Ectodermal cell (in vitro differentiated cells): Measurements from ENCODE around the gene LY6G6F.

ENCODE experiments used
- H3K27ac ChIP-seq: 2 replicates; pipeline ENCODE4 v1.7.0; 2013; ENCODE audit warnings: mild to moderate bottlenecking, low read depth, low read length; ENCODE audit not compliant: insufficient read depth, poor library complexity, severe bottlenecking
- H3K27me3 ChIP-seq: 2 replicates; pipeline ENCODE4 v1.7.0; 2013; ENCODE audit warnings: mild to moderate bottlenecking, low read length; ENCODE audit not compliant: insufficient read depth, control insufficient read depth, poor library complexity, severe bottlenecking
- H3K36me3 ChIP-seq: one replicate; pipeline ENCODE4 v1.7.0; 2013; ENCODE audit warnings: low read length; ENCODE audit not compliant: control insufficient read depth, insufficient read depth
- H3K4me1 ChIP-seq: one replicate; pipeline ENCODE4 v1.7.0; 2013; ENCODE audit warnings: low read length; ENCODE audit not compliant: control insufficient read depth, insufficient read depth
- H3K4me3 ChIP-seq: 2 replicates; pipeline ENCODE4 v1.7.0; 2013; ENCODE audit warnings: low read depth, low read length, control low read depth; ENCODE audit not compliant: insufficient read depth
- H3K9me3 ChIP-seq: 2 replicates; pipeline ENCODE4 v1.7.0; 2013; ENCODE audit warnings: mild to moderate bottlenecking, low read length, moderate library complexity; ENCODE audit not compliant: control insufficient read depth
- WGBS, 2 experiments: methylation state at CpG; one replicate each; pipeline ENCODE4 v1.1.7; 2013; ENCODE audit warnings: missing lambda C conversion rate in 2 of 2; 5-methylcytosine and 5-hydroxymethylcytosine counted together

The LY6G6F gene

DNA sequence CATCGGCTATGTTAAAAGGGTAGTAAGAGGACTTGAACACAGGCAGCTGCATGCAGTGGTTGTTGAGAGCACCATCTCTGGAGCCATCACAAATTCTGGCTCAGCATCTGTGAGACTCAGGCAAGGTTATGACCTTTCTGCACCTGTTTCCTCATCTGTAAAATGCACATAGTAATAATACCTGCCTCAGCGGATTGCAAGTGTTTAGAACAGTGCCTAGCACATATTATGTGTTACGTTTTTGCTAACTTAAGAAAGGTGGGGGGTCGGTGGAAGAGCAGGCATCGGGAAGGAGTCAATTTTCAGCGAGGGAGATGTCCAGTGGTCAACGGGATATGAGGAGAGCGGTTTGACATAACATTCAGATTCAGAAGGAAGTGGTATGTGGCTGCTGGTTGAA lies 28.7 kb upstream of the LY6G6F start:
- Histone ChIP-seq H3K27ac (no peak overlapping the region), H3K9me3 (no peaks in the 10 kb centered on the region), H3K4me1 (no peaks in the 10 kb centered on the region), H3K4me3 (no peak overlapping the region), H3K27me3 (peaks cover 22% of the 10 kb centered on the region), H3K36me3 (no peaks in the 10 kb centered on the region)
- 84% methylated on average over 8 of the region's 8 CpGs for WGBS, 2 experiments

DNA sequence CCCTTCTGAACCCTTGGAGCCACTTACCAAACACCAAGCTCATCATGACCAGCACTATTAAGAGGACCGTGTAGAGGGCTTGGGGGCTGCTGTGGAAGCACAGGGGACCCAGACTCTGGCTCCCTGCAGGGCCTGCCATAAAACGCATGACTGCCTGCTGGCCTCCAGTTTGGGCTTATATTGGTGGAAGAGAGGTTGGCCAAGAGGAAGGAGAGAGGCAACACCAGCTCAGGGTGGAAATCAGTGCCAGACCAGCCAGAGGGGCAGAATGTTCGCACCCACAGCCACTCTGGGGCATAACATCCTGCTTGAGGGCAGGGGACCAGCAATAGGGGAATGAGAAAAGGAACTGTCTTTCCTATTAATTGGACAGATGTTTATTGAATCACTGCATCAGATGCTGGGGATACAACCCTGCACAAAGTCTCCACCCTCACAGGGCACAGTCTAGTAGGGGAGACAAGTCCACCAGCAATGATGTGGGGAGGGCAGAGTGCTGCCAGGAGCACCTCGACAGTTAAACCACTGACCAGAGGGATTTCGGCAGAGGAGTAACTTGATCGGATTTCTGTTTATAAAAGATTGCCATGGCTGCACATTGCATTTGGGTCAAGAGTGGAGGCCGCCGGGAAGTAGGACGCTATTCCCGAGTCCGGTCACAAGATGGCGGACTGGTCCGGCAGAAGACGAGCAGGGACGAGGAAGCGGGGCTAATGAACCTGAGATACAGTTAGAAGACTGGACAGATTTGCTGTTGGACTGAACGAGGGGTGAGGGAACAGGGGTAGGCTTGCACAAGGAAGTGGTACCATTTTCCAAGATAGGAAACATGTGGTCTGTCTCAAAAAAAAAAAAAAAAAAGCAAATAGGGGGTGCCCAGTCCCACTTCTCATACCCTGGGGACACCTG lies 26.2 kb upstream of the LY6G6F start, which contains the start of gene LY6G5C:
LY6G5C (minus strand) TSS at position 842 of the 909 bp plus-strand sequence; CDS start at position 148, 694 bp downstream.
- peaks cover 9% of the 10 kb centered on the region for H3K4me1 ChIP-seq
- no peaks in the 10 kb centered on the region for H3K9me3 ChIP-seq
- WGBS, 2 experiments, result 13 to 17% methylated on average over 17 of the region's 17 CpGs
- H3K27ac ChIP-seq, result no peak within 1 kb of the TSS
- peaks cover 22% of the 10 kb centered on the region for H3K27me3 ChIP-seq
- H3K36me3 ChIP-seq, result no peaks in the 10 kb centered on the region
- peak within 1 kb of the TSS; percentile 42 for H3K4me3 ChIP-seq

DNA sequence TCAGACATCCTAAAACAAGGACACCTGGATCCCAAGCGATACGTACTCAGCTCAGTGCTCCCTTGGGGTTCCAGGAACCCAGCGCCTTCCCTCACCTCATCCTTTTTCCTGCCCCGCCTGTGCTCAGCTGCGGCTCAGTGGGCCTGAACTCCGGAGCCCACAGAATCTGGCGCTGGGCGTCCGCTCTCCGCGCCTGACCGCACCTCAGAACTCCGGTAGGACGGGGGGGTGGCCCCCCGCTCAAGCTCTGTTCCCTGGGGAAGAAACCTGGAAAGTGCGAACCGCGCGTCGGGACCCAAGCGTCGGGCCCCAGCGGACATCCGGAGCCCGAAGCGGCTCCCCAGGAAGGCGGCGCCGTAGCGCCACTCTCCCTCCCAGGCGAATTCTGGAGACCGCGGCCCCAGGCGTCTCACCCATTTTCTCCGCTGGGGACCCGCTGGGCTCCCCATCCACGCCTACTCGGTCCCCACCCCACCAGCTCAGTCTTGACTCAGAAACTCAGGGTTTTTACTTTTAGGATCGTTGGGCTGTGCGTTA lies 25.5 kb upstream of the LY6G6F start:
- 2% methylated on average over 40 of the region's 40 CpGs for WGBS, 2 experiments
- peaks cover 9% of the 10 kb centered on the region for H3K4me1 ChIP-seq
- H3K27ac ChIP-seq, result no peak overlapping the region
- no peaks in the 10 kb centered on the region for H3K36me3 ChIP-seq
- H3K9me3 ChIP-seq, result no peaks in the 10 kb centered on the region
- H3K27me3 ChIP-seq, result peaks cover 22% of the 10 kb centered on the region
- H3K4me3 ChIP-seq, result peak overlapping the region; percentile 42

DNA sequence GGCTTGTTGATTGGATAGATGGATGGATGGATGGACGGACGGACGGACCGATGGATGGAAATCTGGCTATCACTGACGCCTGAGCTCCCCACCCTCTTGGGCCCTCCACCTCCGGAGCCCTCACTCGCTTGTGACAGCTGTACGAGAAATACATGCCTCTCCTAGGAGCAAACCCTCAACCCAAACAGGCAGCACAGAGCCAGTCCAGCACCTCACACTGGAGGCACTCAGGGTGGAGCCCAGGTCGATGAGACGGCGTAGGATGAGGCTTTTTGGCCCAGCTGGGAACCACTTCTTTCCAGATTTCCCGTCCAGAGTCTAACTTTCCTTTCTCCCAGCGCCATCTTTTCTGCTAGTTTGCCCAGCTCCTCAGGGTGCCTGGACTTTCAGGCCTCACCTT lies 23.1 kb upstream of the LY6G6F start:
- no peak overlapping the region for H3K27ac ChIP-seq

DNA sequence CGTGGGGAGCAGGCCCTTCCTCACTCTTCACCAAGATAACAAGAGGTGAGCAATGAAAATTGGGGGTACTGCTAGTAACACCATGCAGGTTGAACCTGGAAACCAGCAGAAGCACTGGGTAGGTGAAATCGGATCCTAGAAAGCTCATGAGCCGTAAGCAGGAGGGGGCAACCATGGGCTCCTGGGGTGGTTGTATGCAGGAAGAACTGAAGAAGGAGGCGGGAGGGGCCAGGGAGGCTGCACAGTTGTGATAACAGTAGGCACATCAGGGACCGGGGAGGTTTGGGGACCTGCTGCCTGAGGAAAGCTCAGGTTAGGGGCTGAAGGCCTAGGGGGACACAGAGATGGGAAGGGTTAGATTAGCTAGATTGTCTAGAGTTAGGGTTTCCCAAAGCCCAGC lies 20.2 kb upstream of the LY6G6F start:
- H3K4me1 ChIP-seq, result peaks cover 9% of the 10 kb centered on the region
- peaks cover 18% of the 10 kb centered on the region for H3K36me3 ChIP-seq
- 93 to 95% methylated on average over 5 of the region's 5 CpGs for WGBS, 2 experiments
- no peak overlapping the region for H3K4me3 ChIP-seq
- peaks cover 10% of the 10 kb centered on the region for H3K27me3 ChIP-seq
- H3K27ac ChIP-seq, result no peak overlapping the region
- no peaks in the 10 kb centered on the region for H3K9me3 ChIP-seq

More for the DNA sequence above, 23.1 kb upstream of the LY6G6F start:
- Histone ChIP-seq H3K4me3 (peak overlapping the region; percentile 35), H3K4me1 (peaks cover 9% of the 10 kb centered on the region), H3K36me3 (peaks cover 18% of the 10 kb centered on the region), H3K27me3 (peaks cover 22% of the 10 kb centered on the region), H3K9me3 (no peaks in the 10 kb centered on the region)
- 72 to 73% methylated on average over 13 of the region's 13 CpGs for WGBS, 2 experiments

DNA sequence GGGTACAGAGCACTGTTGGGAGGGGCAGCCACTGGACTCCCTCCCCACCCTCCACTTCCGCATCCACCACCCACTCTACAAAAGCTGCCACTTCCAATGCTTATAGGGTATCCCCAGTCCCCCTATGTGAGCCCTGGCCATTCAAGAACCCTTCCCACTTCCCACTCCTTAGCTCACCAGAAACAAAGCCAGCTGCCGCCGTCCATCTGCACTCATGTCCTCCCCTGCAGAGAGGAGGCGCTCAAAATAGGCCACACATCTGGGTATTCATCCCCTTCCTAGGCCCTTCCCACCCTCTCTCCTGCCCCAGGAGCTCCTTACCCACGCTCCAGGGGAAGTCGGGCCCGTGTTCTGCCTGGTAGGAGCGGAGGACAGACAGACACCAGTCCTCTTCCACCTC lies 19.3 kb upstream of the LY6G6F start:
- WGBS, 2 experiments, result 81% methylated on average over 8 of the region's 8 CpGs
- H3K27me3 ChIP-seq, result peaks cover 2% of the 10 kb centered on the region
- H3K27ac ChIP-seq, result no peak overlapping the region
- H3K36me3 ChIP-seq, result peaks cover 18% of the 10 kb centered on the region
- H3K4me3 ChIP-seq, result no peak overlapping the region
- peaks cover 9% of the 10 kb centered on the region for H3K4me1 ChIP-seq
- H3K9me3 ChIP-seq, result no peaks in the 10 kb centered on the region

DNA sequence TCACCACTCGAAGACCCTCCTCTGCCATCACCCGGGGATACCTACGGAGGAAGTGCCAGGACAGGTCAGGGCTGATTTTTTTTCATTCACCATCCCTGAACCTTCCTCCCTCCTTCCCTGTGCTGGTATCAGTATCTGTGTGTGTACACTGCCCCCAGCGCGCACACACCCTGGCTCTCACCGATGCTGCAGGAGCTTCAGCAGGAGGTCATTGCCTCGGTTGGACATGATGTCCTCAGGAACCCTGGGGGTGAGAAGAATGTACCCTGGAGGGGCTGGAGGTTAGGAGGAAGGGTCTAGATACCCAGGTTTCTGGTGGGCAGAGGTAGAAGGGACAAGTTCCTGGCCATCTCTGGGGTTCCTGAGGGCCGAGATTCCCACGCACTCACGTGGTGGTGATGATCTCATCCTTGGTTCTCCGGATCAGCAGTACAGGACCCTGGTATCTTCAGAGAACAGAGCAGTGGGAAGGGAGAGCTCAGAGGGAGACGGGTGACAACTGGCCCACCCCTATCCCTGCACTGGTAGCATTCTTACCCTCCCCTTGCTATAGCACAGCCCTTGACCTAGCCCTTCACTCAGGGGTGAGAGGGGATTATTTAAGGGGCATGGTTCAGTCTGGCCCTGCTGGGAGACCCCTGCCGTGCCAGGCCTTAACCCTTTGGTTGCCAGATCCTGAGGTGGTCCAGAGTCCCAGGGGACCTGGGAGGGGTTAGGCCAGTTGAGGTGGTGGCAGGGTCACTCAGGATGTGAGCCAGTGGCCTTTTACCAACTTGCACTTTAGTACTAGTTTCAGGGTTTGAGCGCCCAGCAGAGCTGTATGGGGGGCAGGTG lies 18.6 kb upstream of the LY6G6F start:
- Histone ChIP-seq H3K27ac (no peak overlapping the region), H3K4me1 (peaks cover 9% of the 10 kb centered on the region), H3K36me3 (peaks cover 21% of the 10 kb centered on the region), H3K9me3 (no peaks in the 10 kb centered on the region), H3K4me3 (no peak overlapping the region), H3K27me3 (no peaks in the 10 kb centered on the region)
- WGBS, 2 experiments, result 91 to 92% methylated on average over 14 of the region's 14 CpGs

DNA sequence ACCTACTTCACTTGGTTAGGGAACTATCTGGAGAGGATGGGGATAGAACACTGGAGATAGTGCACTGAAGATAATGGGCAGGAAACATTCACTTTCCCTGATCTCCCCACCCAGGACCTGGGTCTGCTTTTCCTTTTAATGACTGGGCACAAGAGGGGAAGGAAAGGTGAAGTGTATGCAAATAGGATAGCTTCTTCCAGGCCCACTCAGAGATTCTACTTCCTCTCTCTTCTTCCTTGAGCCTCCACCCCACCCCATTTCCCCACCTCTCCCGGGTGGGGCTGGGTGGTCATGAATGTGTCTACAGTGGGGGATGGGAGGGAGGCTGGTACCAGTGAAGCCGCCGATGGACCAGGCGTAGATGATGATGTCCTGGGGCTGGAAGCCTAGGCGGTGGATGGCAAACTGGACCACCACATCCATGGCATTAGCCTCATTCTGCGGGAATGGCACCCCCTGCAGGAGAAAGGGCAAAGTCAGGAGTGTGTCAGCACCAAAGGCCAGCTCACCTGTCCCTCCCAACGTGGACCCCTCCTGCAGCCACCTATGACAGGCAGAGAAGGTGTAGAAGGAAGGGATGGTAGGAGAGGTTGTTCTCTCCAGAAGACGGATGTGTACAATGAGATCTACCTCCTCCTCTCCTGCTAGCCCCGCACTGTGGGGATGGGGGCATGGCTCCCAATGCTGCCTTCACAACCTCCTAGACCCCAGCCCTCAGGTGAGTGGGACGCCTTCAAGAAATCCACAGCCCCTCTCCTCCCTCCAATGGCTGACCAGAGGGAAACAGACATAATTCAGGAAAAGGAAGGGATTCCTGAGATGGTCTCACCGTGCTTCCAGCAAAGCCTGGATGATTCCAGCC lies 17.2 kb upstream of the LY6G6F start:
- 84 to 88% methylated on average over 10 to 11 of the region's 11 CpGs for WGBS, 2 experiments

DNA sequence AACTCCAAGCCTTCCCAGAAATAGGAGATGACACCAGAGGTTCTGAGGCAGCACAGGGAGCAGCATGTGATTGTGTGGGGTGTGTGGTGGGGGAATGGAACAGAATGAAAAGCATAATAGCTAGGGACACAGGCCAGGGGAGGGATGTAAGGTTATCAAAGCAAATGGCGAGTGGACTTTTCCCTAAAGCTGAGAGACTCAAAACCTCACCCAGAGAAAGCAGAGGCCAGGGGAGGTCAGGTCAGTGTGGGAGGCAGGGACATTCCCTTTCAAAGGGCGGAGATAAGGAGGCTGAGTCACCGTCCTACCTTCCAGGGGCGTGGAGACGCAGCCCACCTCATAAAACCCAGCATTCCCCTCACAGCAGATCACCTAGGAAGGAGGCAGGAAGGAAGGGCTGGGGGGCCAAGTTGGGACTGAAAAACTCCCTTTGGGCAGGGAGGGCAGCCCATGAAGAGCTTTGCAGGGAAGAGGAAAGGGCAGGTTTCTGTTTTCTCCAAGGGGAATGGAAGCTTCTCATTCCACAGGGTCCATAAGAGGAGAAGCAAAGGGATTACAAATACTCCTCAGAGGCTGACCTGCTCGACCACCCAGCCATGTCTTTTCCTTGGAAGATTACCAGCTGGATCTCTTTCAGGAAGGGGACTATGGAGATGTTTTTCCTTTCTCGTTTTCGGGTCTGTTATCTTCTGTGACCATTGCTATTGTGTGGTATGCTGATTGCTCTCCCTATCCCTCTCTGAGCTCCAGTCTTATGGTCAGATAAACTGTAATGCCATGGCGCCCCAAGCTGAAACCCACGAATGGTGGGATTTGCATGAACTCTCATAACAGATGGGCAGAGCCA lies 16.2 kb upstream of the LY6G6F start:
- Histone ChIP-seq H3K27ac (no peak overlapping the region), H3K4me1 (no peaks in the 10 kb centered on the region)

More for the DNA sequence above, 17.2 kb upstream of the LY6G6F start:
- H3K4me1 ChIP-seq, result no peaks in the 10 kb centered on the region
- H3K4me3 ChIP-seq, result no peak overlapping the region
- H3K9me3 ChIP-seq, result no peaks in the 10 kb centered on the region
- H3K27ac ChIP-seq, result no peak overlapping the region
- H3K36me3 ChIP-seq, result peaks cover 23% of the 10 kb centered on the region
- H3K27me3 ChIP-seq, result no peaks in the 10 kb centered on the region

More for the DNA sequence above, 16.2 kb upstream of the LY6G6F start:
- Histone ChIP-seq H3K4me3 (no peak overlapping the region), H3K27me3 (no peaks in the 10 kb centered on the region), H3K36me3 (peaks cover 30% of the 10 kb centered on the region), H3K9me3 (no peaks in the 10 kb centered on the region)
- 92 to 93% methylated on average over 8 to 10 of the region's 10 CpGs for WGBS, 2 experiments
